Measurements from ENCODE around the gene TPSB2.
"Not testable (repeated sequence)": the region's sequence is repeated elsewhere in the genome, so short reads cannot be mapped to it uniquely, and the experiment has no call there.

DNA sequence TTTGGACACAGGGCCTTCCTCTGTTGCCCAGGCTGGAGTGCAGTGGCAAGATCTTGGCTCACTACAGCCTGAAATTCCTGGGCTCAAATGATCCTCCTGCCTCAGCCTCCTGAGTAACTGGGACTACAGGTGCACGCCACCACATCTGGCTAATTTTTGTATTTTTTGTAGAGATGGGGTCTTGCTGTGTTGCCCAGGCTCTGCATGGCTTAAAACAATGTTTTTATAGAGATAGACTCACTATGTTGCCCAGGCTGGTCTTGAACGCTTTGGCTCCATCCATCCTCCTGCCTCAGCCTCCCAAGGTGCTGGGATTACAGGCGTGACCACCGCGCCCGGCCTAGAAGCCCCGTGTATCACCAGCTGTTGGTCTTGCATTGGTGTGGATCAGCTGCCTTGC is 39.4 kb upstream of the TPSB2 start:
- TF ChIP-seq, protein P1, sequence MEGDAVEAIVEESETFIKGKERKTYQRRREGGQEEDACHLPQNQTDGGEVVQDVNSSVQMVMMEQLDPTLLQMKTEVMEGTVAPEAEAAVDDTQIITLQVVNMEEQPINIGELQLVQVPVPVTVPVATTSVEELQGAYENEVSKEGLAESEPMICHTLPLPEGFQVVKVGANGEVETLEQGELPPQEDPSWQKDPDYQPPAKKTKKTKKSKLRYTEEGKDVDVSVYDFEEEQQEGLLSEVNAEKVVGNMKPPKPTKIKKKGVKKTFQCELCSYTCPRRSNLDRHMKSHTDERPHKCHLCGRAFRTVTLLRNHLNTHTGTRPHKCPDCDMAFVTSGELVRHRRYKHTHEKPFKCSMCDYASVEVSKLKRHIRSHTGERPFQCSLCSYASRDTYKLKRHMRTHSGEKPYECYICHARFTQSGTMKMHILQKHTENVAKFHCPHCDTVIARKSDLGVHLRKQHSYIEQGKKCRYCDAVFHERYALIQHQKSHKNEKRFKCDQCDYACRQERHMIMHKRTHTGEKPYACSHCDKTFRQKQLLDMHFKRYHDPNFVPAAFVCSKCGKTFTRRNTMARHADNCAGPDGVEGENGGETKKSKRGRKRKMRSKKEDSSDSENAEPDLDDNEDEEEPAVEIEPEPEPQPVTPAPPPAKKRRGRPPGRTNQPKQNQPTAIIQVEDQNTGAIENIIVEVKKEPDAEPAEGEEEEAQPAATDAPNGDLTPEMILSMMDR (conservative IDR thresholded peaks at IDR 0.05 in 1 of 2, IDR thresholded peaks at IDR 0.05 in 1 of 2; ENCODE audit: low read depth in 1 of 2, low read length in 2 of 2) = not testable (repeated sequence)
- TF ChIP-seq EZH2 (IDR thresholded peaks at IDR 0.05; ENCODE audit: low read length, missing control alignments) = not testable (repeated sequence)

Measured in fibroblast of lung (primary cell).